Upper lobe of left lung (tissue), 6 donors: ENCODE measurements around the gene PLCB2. TPM values are rescaled to one million over a fixed set of nuclear protein-coding genes. Genes with fewer than 3 reads are reported as not detected.

ENCODE experiments used
- ATAC-seq, 2 donors: fragments of 200-7000 bp; cut with Tn5 transposase; one replicate each; pipeline ENCODE4 v1.9.1; 2022; ENCODE audit warnings: mild to moderate bottlenecking in 2 of 2, moderate library complexity in 2 of 2; ENCODE audit not compliant: low FRiP score in 2 of 2
- DNase-seq, 2 donors: peaks; one replicate each; pipeline ENCODE4 v3.0.0-alpha.2; 2019 to 2020
- H3K27ac ChIP-seq, 4 donors: fragments of 200-600 bp; sonication (generic); one replicate each; pipeline ENCODE4 v1.5.1; 2016 to 2019
- H3K27me3 ChIP-seq, 4 donors: fragments of 200-600 bp; sonication (generic); one replicate each; pipeline ENCODE4 v1.5.1; 2017 to 2019
- H3K36me3 ChIP-seq, 4 donors: fragments of 200-600 bp; sonication (generic); one replicate each; pipeline ENCODE4 v1.5.1; 2016 to 2019
- H3K4me1 ChIP-seq, 4 donors: fragments of 200-600 bp; sonication (generic); one replicate each; pipeline ENCODE4 v1.5.1; 2018 to 2019
- H3K4me3 ChIP-seq, 4 donors: fragments of 200-600 bp; sonication (generic); one replicate each; pipeline ENCODE4 v1.5.1; 2017 to 2019; ENCODE audit warnings: mild to moderate bottlenecking in 2 of 4, moderate library complexity in 1 of 4
- H3K9me3 ChIP-seq, 4 donors: fragments of 200-600 bp; sonication (generic); one replicate each; pipeline ENCODE4 v1.5.1; 2018 to 2019
- CTCF ChIP-seq, 6 experiments: fragments of 450-650 bp in 4 of 6; fragments of 200-600 bp in 2 of 6; sonication (generic) in 2 of 6; IDR thresholded peaks; one replicate each; pipeline ENCODE4 v1.5.1; 2016 to 2019; ENCODE audit warnings: antibody characterized with exemption in 6 of 6
- EP300 ChIP-seq, 4 donors: sonication (generic); formaldehyde crosslinking; IDR thresholded peaks; one replicate each; pipeline ENCODE4 v1.5.1; 2017; ENCODE audit warnings: antibody characterized with exemption in 4 of 4, control low read depth in 2 of 4
- POLR2A ChIP-seq, 4 donors: fragments of 450-650 bp; IDR thresholded peaks; one replicate each; pipeline ENCODE4 v1.5.1; 2016 to 2017; ENCODE audit warnings: antibody characterized with exemption in 4 of 4, mild to moderate bottlenecking in 2 of 4
- POLR2AphosphoS5 ChIP-seq, 2 donors: sonication (generic); formaldehyde crosslinking; IDR thresholded peaks; one replicate each; pipeline ENCODE4 v1.5.1; 2017; ENCODE audit warnings: antibody characterized with exemption in 2 of 2
- WGBS, 2 donors: methylation state at CpG; one replicate each; pipeline ENCODE4 v1.1.5; 2017 to 2018; 5-methylcytosine and 5-hydroxymethylcytosine counted together
- total RNA-seq, 6 donors: library from RNA; depleted of rRNA in 4 of 6; stranded (reverse); fragments of >200 nt in 4 of 6; gene quantifications; one replicate each; pipeline versions ENCODE4 v1.1.0 to v1.2.1, GENCODE V29; 2016 to 2021
- donor health status: DM: no; HTN: no; CAD: no; lungs with moderate emphysema.
- donor health status: DM: no; HTN: yes; CAD: no; lungs with severe emphysema.

The PLCB2 gene
- total RNA-seq, 6 donors from 2014 or later, result 26.9 to 170 (median 85.7) TPM

GRCh38 chr15:40281057-40281800 is 26.5 kb downstream of the PLCB2 start:
- peaks cover 31 to 45% (median 43%) of the 10 kb centered on the region in 4 donors for H3K4me1 ChIP-seq
- ATAC-seq, result no peak
- H3K36me3 ChIP-seq, result no peaks in the 10 kb centered on the region
- no peak overlapping the region for H3K27ac ChIP-seq
- WGBS, 2 donors, result 61 to 63% methylated on average over 22 to 25 of the region's 43 CpGs
- H3K27me3 ChIP-seq, result peaks cover 1 to 48% (median 30%) of the 10 kb centered on the region in 4 donors
- no peaks in the 10 kb centered on the region for H3K9me3 ChIP-seq
- peak overlapping the region in 3 of 4 donors; percentile 41 to 56 (median 54) for H3K4me3 ChIP-seq
- peak in 1 of 2 donors; percentile 73 for DNase-seq
- no peak for TF ChIP-seq POLR2A (IDR thresholded peaks at IDR 0.05)
- TF ChIP-seq EP300 (IDR thresholded peaks at IDR 0.05), result no peak
- no peak for TF ChIP-seq POLR2AphosphoS5 (IDR thresholded peaks at IDR 0.05)
- TF ChIP-seq CTCF (IDR thresholded peaks at IDR 0.05), result no peak

- peaks cover 1 to 48% (median 30%) of the 10 kb centered on the region in 4 donors for H3K27me3 ChIP-seq
- peaks cover 29 to 43% (median 40%) of the 10 kb centered on the region in 4 donors for H3K4me1 ChIP-seq
- no peak for DNase-seq
- whole genome bisulfite sequencing, 2 donors, result 55 to 63% methylated on average over 24 to 29 of the region's 30 CpGs
- no peak for ATAC-seq
- no peaks in the 10 kb centered on the region for H3K36me3 ChIP-seq
- no peak for TF ChIP-seq POLR2AphosphoS5 (IDR thresholded peaks at IDR 0.05)
- no peak overlapping the region for H3K27ac ChIP-seq
- no peaks in the 10 kb centered on the region for H3K9me3 ChIP-seq
- no peak overlapping the region for H3K4me3 ChIP-seq
These were observed 27.3 kb downstream of the PLCB2 start for GRCh38 chr15:40280260-40281056.

GRCh38 chr15:40279437-40280141 is 28.1 kb downstream of the PLCB2 start:
- peak overlapping the region in 1 of 4 donors; percentile 2 for H3K4me3 ChIP-seq
- TF ChIP-seq EP300 (IDR thresholded peaks at IDR 0.05), result no peak
- TF ChIP-seq POLR2AphosphoS5 (IDR thresholded peaks at IDR 0.05), result no peak
- no peak for TF ChIP-seq POLR2A (IDR thresholded peaks at IDR 0.05)
- peak; percentile 93 to 97 (median 95) for TF ChIP-seq CTCF (IDR thresholded peaks at IDR 0.05)
- ATAC-seq, result peak; percentile 74 to 80
- no peaks in the 10 kb centered on the region for H3K9me3 ChIP-seq
- peaks cover 29 to 47% (median 36%) of the 10 kb centered on the region in 4 donors for H3K4me1 ChIP-seq
- WGBS, 2 donors, result 16 to 29% methylated on average over 21 to 40 of the region's 40 CpGs
- H3K36me3 ChIP-seq, result no peaks in the 10 kb centered on the region
- peaks cover 1 to 48% (median 30%) of the 10 kb centered on the region in 4 donors for H3K27me3 ChIP-seq
- no peak overlapping the region for H3K27ac ChIP-seq
- peak; percentile 77 to 95 for DNase-seq

GRCh38 chr15:40278026-40278425 is 29.7 kb downstream of the PLCB2 start:
- TF ChIP-seq EP300 (IDR thresholded peaks at IDR 0.05) (no peak), POLR2A (IDR thresholded peaks at IDR 0.05) (no peak), CTCF (IDR thresholded peaks at IDR 0.05) (no peak)
- H3K9me3 ChIP-seq, result no peaks in the 10 kb centered on the region
- no peak for ATAC-seq
- no peak for DNase-seq
- no peaks in the 10 kb centered on the region for H3K36me3 ChIP-seq
- peaks cover 1 to 38% (median 21%) of the 10 kb centered on the region in 4 donors for H3K27me3 ChIP-seq
- no peak overlapping the region for H3K4me3 ChIP-seq
- peaks cover 21 to 40% (median 29%) of the 10 kb centered on the region in 4 donors for H3K4me1 ChIP-seq
- WGBS, 2 donors, result 75 to 81% methylated on average over 5 to 9 of the region's 10 CpGs
- H3K27ac ChIP-seq, result no peak overlapping the region

GRCh38 chr15:40277471-40277870 is 30.3 kb downstream of the PLCB2 start:
- ATAC-seq, result no peak
- H3K27me3 ChIP-seq, result peaks cover 1 to 32% (median 18%) of the 10 kb centered on the region in 4 donors
- 37 to 50% methylated on average over 16 of the region's 16 CpGs for WGBS, 2 donors
- DNase-seq, result peak in 1 of 2 donors; percentile 40
- H3K4me3 ChIP-seq, result no peak overlapping the region
- no peaks in the 10 kb centered on the region for H3K9me3 ChIP-seq
- TF ChIP-seq EP300 (IDR thresholded peaks at IDR 0.05) (no peak), POLR2AphosphoS5 (IDR thresholded peaks at IDR 0.05) (no peak), POLR2A (IDR thresholded peaks at IDR 0.05) (no peak), CTCF (IDR thresholded peaks at IDR 0.05) (no peak)
- H3K27ac ChIP-seq, result no peak overlapping the region
- peaks cover 16 to 35% (median 24%) of the 10 kb centered on the region in 4 donors for H3K4me1 ChIP-seq
- no peaks in the 10 kb centered on the region for H3K36me3 ChIP-seq
